T-helper 2 cell (primary cell): Measurements from ENCODE around the gene MAP2.
"Not testable (repeated sequence)": the region's sequence is repeated elsewhere in the genome, so short reads cannot be mapped to it uniquely, and the experiment has no call there.

Experiments
- DNase-seq, 5 experiments: peaks; one replicate each; pipeline versions ENCODE4 v3.0.0 to v3.0.0-alpha.2; 2012 to 2022

The MAP2 gene

DNA sequence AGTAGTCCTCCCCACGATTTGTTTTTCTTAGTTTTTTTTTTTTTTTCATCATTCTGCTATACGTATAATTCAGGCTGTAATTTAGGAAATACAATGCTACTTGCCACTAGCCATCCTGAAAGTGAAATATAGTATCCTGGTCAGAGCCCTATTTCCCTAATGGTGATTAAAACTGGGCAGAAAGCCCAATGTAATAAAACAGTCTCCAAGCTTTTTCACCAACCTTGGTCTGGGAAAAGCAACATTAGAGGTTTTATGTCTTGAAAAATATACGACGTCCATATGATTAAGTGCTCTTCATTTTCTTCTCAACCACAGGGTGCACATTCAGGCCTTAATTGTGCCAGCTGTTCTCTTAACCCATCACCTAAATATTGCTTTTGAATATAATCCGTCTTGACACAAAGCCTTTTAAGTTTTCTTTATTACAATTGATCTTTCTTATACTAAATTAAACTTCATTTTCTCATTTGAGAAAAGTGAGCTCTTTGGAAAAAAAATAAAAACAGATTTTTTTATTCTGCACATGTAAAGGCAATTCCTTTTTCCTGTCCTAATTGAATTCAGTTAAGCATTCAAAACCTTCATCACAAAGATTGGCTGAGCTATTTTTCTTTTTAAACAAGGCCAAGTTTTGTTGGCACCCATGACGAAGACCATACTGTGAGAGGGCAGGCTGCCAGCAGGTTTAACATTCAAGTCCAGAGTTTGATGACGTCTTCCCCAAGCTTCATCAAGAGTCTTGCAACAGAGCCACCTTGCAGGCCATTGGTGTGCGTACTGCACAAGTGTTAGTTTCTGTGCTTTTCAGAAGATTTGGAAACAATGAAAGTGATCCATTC lies 52.7 kb downstream of the MAP2 start:
- no peak for DNase-seq

- not testable (repeated sequence) for DNase-seq
These were observed 68.4 kb downstream of the MAP2 start for GRCh38 chr2:209492296-209492695.

GRCh38 chr2:209495068-209495620 lies 71.3 kb downstream of the MAP2 start:
- DNase-seq, result not testable (repeated sequence)

DNA sequence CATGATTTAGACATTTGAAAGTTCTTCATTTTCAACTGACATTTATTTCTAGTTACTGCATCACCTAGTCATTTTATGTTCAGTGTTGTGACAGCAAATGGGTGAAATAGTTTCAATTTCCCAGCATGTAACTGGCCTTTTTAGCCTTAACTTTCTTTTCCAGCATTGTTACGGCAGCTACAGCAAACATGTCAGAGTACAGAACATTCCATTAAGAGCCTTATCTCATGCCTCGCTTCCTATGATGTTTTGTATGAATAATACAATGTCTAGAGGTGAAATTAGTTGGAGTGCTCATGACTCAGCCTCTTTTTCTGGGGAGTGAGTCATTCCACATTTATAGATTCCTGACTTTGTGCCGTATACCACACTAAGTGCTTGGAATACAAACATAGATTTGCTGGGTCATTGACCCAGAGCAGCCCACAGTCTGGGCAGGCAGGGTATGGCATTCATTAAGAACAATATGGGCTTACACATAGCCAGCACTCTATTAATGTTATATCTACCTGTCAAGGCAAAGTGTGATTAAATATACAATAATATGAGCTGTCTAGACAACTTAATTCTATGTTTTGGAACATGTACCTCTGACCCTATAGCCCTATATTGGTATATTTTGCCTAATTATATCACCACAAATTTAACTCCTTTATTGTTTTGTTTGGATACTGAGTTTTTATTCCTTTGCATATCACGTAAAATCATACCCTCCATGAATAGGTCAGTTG lies 72.2 kb downstream of the MAP2 start:
- no peak for DNase-seq

DNA sequence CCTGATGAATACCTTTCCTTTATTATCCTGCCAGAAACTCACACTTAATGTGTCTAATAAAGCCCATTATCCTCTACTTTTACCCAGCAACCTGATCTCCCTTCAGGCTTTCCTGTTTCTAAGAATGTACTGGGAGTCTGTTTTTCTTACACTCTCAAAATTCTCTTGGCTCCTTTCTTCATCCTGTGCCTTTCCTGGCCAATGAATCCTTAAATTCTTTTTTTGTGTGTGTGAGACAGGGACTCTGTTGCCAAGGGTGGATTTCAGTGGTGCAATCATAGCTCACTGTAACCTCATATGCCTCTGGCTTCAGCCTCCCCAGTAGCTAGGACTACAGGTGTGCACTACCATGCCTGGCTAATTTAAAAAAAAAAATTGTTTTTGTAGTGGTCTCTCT lies 72.7 kb downstream of the MAP2 start:
- no peak for DNase-seq

DNA sequence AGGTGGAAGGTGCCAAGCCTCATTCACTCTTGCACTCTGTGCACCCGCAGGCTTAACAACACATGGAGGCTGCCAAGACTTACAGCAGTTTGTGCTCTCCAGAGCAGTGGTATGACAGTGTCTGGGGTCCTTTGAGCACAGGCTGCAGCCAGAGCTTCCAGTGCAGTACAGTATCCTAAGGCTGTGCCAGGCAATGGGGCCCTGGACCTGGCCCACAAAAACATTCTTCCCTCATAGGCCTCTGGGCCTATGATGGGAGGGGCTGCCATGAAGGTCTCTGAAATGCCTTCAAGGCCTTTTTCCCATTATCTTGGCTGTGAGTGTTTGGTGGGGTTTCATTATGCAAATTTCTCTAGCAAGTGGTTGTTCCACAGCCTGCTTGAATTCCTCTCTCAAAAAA lies 74.8 kb downstream of the MAP2 start:
- no peak for DNase-seq

DNA sequence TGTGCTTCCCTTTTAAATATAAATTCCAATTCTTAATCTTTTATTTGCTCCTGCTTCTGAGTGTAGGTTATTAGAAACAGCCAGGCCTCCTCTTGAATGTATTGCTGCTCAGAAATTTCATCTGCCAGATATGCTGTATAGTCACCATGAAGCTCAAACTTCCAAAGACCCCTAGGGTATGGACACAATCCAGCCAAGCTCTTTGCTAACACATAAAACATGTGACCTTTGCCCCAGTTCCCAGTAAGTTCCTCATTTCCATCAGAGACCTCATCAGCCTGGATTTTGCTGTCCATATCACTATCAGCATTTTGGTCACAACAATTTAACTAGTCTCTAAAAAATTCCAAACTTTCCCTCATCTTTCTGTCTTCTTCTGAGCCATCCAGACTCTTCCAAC lies 75.2 kb downstream of the MAP2 start:
- DNase-seq, result no peak

DNA sequence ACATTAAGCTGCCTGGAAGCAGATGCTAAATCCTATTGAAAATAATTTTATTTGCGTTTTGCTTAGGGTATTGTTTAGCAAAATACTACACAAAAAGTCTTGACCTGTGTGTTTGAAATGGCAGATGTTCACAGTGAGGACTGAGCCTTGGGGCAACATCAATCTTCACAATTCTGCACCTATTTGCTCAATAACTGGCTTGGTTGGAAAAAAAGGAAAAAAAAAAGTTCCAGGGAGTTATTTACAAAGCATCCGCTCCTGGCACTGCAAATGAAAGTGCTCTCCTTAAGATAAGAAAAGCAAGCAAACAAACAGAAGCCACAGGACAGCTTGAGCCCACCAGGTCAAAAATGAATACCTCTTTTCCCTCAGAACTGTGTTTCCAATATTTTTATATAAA lies 77.7 kb downstream of the MAP2 start:
- no peak for DNase-seq

DNA sequence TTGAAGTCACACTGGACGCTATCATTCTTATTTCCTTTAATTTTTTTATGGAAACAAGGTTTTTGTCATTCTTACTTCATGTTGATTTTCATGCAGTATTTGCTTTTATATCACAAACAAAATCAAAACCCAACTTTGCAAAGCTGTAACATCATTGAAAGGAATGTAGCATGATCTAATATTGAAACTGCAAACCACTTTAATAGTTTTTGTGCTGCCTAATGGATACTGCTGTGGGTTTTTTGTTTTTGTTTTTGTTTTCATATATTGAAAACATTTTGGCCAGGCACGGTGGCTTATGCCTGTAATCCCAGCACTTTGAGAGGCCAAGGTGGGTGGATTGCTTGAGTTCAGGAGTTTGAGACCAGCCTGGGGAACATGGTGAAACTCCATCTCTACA lies 81.6 kb downstream of the MAP2 start:
- DNase-seq, result no peak

DNA sequence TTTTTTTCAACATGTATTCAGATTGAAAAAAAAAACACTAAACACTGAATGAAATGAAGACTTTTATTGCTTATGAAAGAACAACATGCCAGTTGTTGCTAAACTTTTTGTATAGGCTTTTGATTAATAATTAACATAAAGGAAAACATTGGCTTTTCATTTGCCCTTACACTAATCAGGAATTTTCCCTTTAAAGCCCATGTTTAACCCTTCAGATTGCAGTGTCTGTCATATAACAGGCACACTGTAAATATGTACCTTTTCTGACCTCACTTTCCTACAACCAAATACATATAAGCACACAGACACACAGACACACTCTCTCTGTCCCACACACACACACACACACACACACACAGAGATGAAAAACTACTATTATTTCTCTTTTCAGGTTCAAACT lies 84.4 kb downstream of the MAP2 start:
- no peak for DNase-seq

GRCh38 chr2:209511637-209512036 lies 87.8 kb downstream of the MAP2 start:
- DNase-seq, result no peak

GRCh38 chr2:209512971-209513370 lies 89.1 kb downstream of the MAP2 start:
- DNase-seq, result no peak

DNA sequence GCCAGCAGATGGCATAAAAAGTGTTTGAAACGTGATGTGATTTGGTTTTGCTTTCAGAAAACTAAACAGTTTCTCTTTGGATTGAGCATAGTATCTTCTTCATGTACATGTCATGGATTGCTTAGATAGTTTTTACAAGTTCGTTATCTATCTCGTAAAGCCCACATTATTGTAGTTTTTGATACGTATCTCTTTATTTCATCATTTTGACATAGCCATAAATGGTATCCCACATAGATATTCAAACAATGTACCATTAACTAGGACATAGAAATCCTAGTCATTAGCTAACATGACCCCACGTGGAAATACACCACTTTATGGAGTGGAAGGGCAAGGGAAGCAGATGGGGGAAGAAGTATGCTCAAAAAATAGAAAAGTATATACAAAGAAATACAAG lies 93.6 kb downstream of the MAP2 start:
- no peak for DNase-seq

GRCh38 chr2:209519271-209519670 lies 95.4 kb downstream of the MAP2 start:
- DNase-seq, result no peak

- no peak for DNase-seq
These were observed 96.1 kb downstream of the MAP2 start for GRCh38 chr2:209519906-209520305.

DNA sequence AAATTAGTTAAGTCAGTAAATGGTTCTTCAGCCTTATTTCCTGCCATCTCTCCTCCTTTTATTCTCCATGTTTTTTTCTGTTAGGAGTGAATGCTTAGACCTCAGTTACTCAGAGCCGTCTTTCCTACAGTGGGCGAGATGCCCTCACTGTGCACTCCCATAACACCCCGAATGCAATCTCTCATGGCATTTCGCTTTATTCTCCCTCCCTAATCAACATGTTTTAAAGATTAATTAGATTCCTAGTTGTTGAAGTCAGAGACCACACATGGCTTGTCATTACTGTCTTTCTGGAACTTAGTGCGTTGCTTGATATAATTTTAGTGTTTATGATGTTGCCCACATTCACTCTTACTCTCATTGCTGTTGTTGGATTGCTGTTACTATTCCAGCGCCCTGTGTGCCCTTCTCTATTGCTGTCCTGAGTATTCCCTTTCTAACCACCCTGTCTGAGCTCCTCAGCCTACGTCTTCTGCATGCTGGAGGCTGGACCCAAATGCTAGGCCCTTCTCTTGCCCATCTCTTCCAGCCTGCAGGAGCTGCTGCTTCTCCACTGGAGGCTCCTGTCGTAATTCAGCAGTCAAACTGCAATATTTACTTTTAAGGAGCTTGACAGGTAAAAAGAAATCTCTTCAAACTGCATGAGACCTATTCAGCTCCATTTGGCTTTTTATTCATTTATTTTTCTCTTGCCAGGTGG lies 99.3 kb downstream of the MAP2 start:
- DNase-seq, result no peak

DNA sequence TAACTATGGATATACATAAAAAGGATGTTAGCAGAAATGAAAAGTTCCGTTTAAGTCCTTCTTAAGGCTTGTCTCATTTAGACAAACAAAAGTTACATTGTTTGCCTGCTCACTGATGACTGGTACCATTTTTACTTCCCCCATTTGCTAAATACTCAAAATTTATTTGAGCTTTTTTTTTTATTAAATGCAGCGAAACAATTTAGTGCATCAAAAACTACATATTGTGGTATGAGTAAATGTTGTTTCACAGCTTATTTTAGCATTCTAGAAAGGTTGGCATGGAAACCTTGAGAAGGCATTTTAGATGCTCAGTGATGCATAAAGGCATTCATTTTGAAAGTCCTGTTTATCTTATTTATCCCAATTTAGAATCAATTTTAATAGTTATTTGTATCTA lies 100.0 kb downstream of the MAP2 start:
- no peak for DNase-seq

GRCh38 chr2:209525331-209525730 lies 101.5 kb downstream of the MAP2 start:
- DNase-seq, result no peak

- DNase-seq, result no peak
These were observed 102.0 kb downstream of the MAP2 start for GRCh38 chr2:209525834-209526281.

DNA sequence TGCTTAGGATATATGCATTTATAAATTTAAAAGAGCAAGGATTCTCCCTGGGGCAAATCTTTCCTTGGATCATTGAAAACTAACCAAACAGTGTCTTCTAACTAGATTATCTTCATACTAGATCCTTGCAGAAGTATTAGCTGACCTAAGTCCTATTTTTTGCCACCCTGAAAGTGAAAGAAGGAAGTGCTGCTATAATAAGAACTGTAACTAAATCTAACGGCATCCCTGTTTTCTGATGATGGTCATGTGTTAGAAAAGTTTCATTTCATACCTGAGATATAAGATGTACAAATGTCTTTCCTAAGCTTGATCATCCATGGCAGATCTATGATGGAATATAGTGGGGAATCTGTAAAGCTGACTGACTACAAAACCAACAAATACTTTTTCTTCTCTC lies 102.7 kb downstream of the MAP2 start:
- DNase-seq, result no peak

GRCh38 chr2:209529579-209529978 lies 105.7 kb downstream of the MAP2 start:
- no peak for DNase-seq

- DNase-seq, result no peak
These were observed 108.5 kb downstream of the MAP2 start for GRCh38 chr2:209532321-209532720.

DNA sequence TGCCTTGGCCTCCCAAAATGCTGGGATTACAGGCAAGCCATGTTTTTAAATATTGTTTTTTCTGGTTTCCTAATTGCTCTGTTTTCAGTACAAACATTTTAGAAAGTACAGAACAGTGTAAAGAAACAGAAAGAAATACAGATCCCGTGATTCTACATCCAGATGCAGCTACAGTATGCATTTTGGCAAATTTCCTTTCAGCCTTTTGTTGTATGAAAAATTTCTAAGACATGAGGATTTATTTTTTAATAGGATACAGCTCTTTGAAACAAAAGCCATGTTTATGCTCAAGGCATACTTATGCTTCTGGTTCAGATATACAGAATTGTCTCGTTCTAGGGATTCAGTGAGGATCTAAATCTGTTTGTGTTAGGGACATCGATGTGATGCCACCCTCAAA lies 109.5 kb downstream of the MAP2 start:
- no peak for DNase-seq
